Measurements from ENCODE around the gene KCTD4.
A peak's percentile ranks its signal among the peaks of the same experiment; 100 is the strongest.

KCTD4 gene

DNA sequence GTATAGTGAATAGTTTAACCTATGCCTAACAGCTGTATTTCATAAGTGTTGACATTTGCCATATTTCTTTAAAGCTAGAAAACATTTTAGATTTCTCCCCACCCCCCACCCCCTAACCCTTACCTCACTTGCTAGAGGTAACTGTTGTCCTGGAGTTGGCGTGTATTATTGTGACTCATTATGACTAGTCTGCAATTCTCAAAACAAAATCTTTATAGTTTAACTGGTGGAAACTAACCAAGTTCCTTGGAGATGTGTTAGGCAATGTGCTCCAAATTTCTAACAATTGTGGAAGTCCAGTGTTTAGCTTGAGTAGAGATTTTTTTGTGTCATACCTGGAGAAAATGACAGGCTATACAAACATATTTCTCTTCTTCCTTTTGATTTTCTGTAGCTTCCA lies 38.0 kb downstream of the KCTD4 start (continued):
- TF ChIP-seq ISL1 (CRISPR knock-in tag; IDR thresholded peaks at IDR 0.05) (no peak), PPARA (CRISPR knock-in tag; IDR thresholded peaks at IDR 0.05; ENCODE audit: borderline replicate concordance) (no peak)

DNA sequence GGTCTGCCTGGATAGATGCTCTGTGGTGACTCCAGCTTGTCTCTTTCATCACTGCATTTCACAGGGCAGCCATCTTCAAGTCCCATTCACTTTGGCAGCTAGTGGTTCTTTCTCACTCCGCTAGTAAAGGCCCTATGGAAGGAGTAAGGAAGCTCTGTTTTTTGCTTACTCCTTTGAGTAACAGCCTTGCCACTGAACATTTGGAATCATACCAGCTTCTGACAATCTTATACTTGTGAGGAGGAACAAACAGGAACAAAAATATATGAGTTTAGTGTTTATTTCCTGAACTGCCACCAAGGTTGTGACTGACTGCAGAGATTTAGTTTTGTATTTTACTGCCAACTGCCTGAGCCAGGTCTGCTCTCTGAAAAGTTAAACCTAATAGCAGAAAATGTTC lies 38.7 kb downstream of the KCTD4 start:
- TF ChIP-seq BACH2 (CRISPR knock-in tag; IDR thresholded peaks at IDR 0.05; ENCODE audit: borderline replicate concordance), result no peak
- no peak for TF ChIP-seq PPARA (CRISPR knock-in tag; IDR thresholded peaks at IDR 0.05; ENCODE audit: borderline replicate concordance)
- TF ChIP-seq ZNF8 (CRISPR knock-in tag; IDR thresholded peaks at IDR 0.05), result no peak
- TF ChIP-seq, protein P1, sequence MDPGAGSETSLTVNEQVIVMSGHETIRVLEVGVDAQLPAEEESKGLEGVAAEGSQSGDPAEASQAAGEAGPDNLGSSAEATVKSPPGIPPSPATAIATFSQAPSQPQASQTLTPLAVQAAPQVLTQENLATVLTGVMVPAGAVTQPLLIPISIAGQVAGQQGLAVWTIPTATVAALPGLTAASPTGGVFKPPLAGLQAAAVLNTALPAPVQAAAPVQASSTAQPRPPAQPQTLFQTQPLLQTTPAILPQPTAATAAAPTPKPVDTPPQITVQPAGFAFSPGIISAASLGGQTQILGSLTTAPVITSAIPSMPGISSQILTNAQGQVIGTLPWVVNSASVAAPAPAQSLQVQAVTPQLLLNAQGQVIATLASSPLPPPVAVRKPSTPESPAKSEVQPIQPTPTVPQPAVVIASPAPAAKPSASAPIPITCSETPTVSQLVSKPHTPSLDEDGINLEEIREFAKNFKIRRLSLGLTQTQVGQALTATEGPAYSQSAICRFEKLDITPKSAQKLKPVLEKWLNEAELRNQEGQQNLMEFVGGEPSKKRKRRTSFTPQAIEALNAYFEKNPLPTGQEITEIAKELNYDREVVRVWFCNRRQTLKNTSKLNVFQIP (CRISPR knock-in tag; IDR thresholded peaks at IDR 0.05; ENCODE audit: borderline replicate concordance, low read depth), result no peak
- no peak for TF ChIP-seq ESRRG (CRISPR knock-in tag; IDR thresholded peaks at IDR 0.05)
- TF ChIP-seq, protein P2, sequence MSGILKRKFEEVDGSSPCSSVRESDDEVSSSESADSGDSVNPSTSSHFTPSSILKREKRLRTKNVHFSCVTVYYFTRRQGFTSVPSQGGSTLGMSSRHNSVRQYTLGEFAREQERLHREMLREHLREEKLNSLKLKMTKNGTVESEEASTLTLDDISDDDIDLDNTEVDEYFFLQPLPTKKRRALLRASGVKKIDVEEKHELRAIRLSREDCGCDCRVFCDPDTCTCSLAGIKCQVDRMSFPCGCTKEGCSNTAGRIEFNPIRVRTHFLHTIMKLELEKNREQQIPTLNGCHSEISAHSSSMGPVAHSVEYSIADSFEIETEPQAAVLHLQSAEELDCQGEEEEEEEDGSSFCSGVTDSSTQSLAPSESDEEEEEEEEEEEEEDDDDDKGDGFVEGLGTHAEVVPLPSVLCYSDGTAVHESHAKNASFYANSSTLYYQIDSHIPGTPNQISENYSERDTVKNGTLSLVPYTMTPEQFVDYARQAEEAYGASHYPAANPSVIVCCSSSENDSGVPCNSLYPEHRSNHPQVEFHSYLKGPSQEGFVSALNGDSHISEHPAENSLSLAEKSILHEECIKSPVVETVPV (CRISPR knock-in tag; IDR thresholded peaks at IDR 0.05), result no peak
- TF ChIP-seq GLIS3 (CRISPR knock-in tag; IDR thresholded peaks at IDR 0.05), result no peak
- TF ChIP-seq ZFP30 (CRISPR knock-in tag; IDR thresholded peaks at IDR 0.05), result no peak
- TF ChIP-seq ZNF70 (CRISPR knock-in tag; IDR thresholded peaks at IDR 0.05), result no peak
- TF ChIP-seq CSDC2 (CRISPR knock-in tag; IDR thresholded peaks at IDR 0.05), result no peak
- no peak for TF ChIP-seq ZNF565 (CRISPR knock-in tag; conservative IDR thresholded peaks at IDR 0.05; ENCODE audit: low read depth)
- TF ChIP-seq, protein P3, sequence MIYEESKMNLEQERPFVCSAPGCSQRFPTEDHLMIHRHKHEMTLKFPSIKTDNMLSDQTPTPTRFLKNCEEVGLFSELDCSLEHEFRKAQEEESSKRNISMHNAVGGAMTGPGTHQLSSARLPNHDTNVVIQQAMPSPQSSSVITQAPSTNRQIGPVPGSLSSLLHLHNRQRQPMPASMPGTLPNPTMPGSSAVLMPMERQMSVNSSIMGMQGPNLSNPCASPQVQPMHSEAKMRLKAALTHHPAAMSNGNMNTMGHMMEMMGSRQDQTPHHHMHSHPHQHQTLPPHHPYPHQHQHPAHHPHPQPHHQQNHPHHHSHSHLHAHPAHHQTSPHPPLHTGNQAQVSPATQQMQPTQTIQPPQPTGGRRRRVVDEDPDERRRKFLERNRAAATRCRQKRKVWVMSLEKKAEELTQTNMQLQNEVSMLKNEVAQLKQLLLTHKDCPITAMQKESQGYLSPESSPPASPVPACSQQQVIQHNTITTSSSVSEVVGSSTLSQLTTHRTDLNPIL (CRISPR knock-in tag; IDR thresholded peaks at IDR 0.05; ENCODE audit: low read depth), result no peak
- TF ChIP-seq ISL1 (CRISPR knock-in tag; IDR thresholded peaks at IDR 0.05), result no peak
- no peak for TF ChIP-seq RARB (CRISPR knock-in tag; IDR thresholded peaks at IDR 0.05)
- no peak for TF ChIP-seq TCF4 (CRISPR knock-in tag; IDR thresholded peaks at IDR 0.05; ENCODE audit: borderline replicate concordance)
- ATAC-seq, result peak; percentile 75

DNA sequence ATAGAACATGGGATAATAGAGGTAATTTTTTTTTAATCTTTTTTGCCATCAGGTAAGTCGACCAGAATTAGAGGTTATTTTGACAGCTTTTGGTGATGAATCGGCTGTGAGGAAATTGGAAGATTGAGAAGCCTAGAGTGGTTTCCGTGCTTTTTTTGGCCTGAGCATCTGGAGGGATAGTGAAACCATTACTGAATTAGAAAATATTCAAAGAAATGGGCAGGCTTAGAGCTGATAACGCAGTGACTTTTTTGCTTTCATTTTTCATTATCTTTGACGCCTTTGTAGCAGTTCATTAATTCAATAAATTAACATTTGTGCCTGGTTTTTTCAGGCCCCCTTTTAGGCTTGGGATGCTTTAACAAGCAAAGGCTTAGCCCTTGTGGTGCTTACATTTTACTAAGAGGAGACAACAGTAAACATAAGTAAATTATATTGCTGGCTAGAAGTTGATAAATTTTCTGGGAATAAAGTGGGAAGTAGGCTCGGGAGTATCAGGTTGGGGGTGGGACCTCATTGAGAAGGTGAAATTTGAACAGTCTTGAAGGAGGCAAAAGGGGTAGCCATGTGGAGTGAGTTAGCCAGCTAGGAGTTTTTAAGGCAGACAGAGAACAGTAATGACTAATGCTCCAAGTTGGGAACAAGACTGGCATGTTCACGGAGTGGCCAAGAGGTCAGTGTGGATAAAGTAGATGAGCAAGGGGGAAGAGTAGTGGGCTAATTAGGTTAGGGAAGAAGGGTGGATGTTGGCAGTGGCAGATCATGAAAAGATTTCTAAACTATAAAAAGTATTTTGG lies 44.1 kb downstream of the KCTD4 start:
- peak; percentile 67 for ATAC-seq
- TF ChIP-seq ZFP3 (CRISPR knock-in tag; IDR thresholded peaks at IDR 0.05) (peak; percentile 88), BACH2 (CRISPR knock-in tag; IDR thresholded peaks at IDR 0.05; ENCODE audit: borderline replicate concordance) (no peak)

DNA sequence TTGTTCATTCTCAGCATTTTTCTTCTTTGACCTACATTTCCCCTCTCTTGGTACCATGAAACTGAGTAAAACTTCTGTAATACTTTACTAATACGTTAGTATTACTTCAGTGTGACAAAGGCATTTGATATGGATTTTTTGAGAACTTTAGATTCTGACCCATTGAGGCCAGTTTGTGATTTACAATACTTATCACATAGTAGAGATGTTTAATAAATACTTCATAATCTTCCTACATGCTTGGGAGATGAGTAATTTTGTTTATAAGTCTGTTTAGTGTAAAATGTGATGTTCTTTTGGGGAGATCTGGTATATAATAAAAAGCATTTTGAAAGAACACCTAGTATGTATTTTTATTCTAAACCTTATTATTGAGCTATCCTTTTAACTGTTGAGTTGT lies 50.9 kb downstream of the KCTD4 start:
- TF ChIP-seq TCF4 (CRISPR knock-in tag; IDR thresholded peaks at IDR 0.05; ENCODE audit: borderline replicate concordance) (no peak), ZNF565 (CRISPR knock-in tag; conservative IDR thresholded peaks at IDR 0.05; ENCODE audit: low read depth) (no peak), CSDC2 (CRISPR knock-in tag; IDR thresholded peaks at IDR 0.05) (no peak), ZFP30 (CRISPR knock-in tag; IDR thresholded peaks at IDR 0.05) (no peak), ESRRG (CRISPR knock-in tag; IDR thresholded peaks at IDR 0.05) (no peak), TOX (CRISPR knock-in tag; IDR thresholded peaks at IDR 0.05; ENCODE audit: borderline replicate concordance) (no peak), ISL1 (CRISPR knock-in tag; IDR thresholded peaks at IDR 0.05) (no peak)
- ATAC-seq, result no peak; the same call in 2 of the 3 replicates

DNA sequence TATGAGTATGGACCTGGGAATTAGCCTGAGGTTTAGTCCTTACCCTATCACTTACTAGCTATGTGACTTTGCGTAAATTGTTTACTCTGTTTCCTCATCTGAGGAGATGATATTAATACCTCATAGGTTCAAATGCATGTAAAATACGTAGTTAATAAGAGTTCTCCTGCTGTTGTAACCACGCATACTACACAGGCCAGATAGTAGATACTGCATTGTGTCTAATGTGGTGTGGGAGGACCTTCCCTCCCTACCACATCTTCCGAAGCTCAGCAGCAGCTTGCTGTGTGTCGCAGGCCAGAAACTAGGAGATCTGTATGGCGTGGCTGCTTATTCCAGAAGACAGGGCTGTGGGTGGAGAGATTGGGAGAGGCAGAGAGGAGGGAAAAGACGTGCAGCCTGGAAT lies 57.5 kb downstream of the KCTD4 start:
- TF ChIP-seq, protein P4, sequence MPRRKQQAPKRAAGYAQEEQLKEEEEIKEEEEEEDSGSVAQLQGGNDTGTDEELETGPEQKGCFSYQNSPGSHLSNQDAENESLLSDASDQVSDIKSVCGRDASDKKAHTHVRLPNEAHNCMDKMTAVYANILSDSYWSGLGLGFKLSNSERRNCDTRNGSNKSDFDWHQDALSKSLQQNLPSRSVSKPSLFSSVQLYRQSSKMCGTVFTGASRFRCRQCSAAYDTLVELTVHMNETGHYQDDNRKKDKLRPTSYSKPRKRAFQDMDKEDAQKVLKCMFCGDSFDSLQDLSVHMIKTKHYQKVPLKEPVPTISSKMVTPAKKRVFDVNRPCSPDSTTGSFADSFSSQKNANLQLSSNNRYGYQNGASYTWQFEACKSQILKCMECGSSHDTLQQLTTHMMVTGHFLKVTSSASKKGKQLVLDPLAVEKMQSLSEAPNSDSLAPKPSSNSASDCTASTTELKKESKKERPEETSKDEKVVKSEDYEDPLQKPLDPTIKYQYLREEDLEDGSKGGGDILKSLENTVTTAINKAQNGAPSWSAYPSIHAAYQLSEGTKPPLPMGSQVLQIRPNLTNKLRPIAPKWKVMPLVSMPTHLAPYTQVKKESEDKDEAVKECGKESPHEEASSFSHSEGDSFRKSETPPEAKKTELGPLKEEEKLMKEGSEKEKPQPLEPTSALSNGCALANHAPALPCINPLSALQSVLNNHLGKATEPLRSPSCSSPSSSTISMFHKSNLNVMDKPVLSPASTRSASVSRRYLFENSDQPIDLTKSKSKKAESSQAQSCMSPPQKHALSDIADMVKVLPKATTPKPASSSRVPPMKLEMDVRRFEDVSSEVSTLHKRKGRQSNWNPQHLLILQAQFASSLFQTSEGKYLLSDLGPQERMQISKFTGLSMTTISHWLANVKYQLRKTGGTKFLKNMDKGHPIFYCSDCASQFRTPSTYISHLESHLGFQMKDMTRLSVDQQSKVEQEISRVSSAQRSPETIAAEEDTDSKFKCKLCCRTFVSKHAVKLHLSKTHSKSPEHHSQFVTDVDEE (CRISPR knock-in tag; IDR thresholded peaks at IDR 0.05), result no peak
- TF ChIP-seq ZC3H10 (CRISPR knock-in tag; IDR thresholded peaks at IDR 0.05) (no peak), ISL1 (CRISPR knock-in tag; IDR thresholded peaks at IDR 0.05) (no peak), ZNF70 (CRISPR knock-in tag; IDR thresholded peaks at IDR 0.05) (no peak)
- ATAC-seq, result no peak

Measured in SK-N-SH treated with all-trans-retinoic acid at 6 μM for 48 hours (cell line).